Activated T-cell treated with anti-CD3 and anti-CD28 coated beads for 24 hours (primary cell): ENCODE data around the gene PLA2G10.
"Not testable (repeated sequence)": the region's sequence is repeated elsewhere in the genome, so short reads cannot be mapped to it uniquely, and the experiment has no call there.

Experiments used
- DNase-seq: peaks from one replicate; pipeline ENCODE4 v3.0.0-alpha.2; 2020; ENCODE audit warnings: low read depth

PLA2G10 gene

GRCh38 chr16:14667347-14668266 lies 26.5 kb downstream of the PLA2G10 start:
- no peak for DNase-seq

GRCh38 chr16:14658063-14658462 lies 36.0 kb downstream of the PLA2G10 start:
- no peak for DNase-seq

GRCh38 chr16:14652726-14653125 lies 41.4 kb downstream of the PLA2G10 start:
- DNase-seq, result no peak

GRCh38 chr16:14650629-14651028 lies 43.5 kb downstream of the PLA2G10 start:
- no peak for DNase-seq

GRCh38 chr16:14649816-14650215 lies 44.3 kb downstream of the PLA2G10 start:
- DNase-seq, result no peak

- DNase-seq, result no peak
Measured at GRCh38 chr16:14641926-14642325, 52.2 kb downstream of the PLA2G10 start.

- no peak for DNase-seq
Measured at GRCh38 chr16:14641206-14641605, 52.9 kb downstream of the PLA2G10 start.

- no peak for DNase-seq
Measured at GRCh38 chr16:14640538-14640937, 53.6 kb downstream of the PLA2G10 start.

- not testable (repeated sequence) for DNase-seq
Measured at GRCh38 chr16:14636951-14637240, 57.2 kb downstream of the PLA2G10 start.

GRCh38 chr16:14636179-14636950 lies 57.7 kb downstream of the PLA2G10 start:
- not testable (repeated sequence) for DNase-seq

GRCh38 chr16:14635395-14636165 lies 58.5 kb downstream of the PLA2G10 start:
- no peak for DNase-seq

- no peak for DNase-seq
Measured at GRCh38 chr16:14634389-14634725, 59.8 kb downstream of the PLA2G10 start.

- DNase-seq, result peak; percentile 100
Measured at GRCh38 chr16:14632693-14633569, 61.2 kb downstream of the PLA2G10 start, which contains the start of gene BFAR. Gene BFAR (plus strand): TSS chr16:14632951. CDS start chr16:14644347, 11,396 bp downstream.

GRCh38 chr16:14630620-14631330 lies 63.3 kb downstream of the PLA2G10 start:
- DNase-seq, result not testable (repeated sequence)

GRCh38 chr16:14629919-14630619 lies 64.0 kb downstream of the PLA2G10 start, which contains the start of gene PARN:
Gene PARN (minus strand): TSS chr16:14630260. CDS start chr16:14630125, 135 bp downstream.
- DNase-seq, result peak; percentile 97

- DNase-seq, result peak; percentile 26
Measured at GRCh38 chr16:14629612-14629918, 64.5 kb downstream of the PLA2G10 start.

GRCh38 chr16:14628806-14629611 lies 65.1 kb downstream of the PLA2G10 start:
- peak; percentile 12 for DNase-seq

- no peak for DNase-seq
Measured at GRCh38 chr16:14627078-14627477, 67.0 kb downstream of the PLA2G10 start.
